Adrenal gland (tissue), 5 donors: ENCODE measurements around the gene CLDN9.

Experiments
- POLR2A ChIP-seq, 2 donors: fragments of 450-650 bp; IDR thresholded peaks; one replicate each; pipeline ENCODE4 v1.6.1; 2017; ENCODE audit warnings: antibody characterized with exemption in 2 of 2, mild to moderate bottlenecking in 2 of 2, moderate library complexity in 1 of 2
- TF ChIP-seq, protein P1 (sequence below), 6 experiments: fragments of 450-650 bp in 4 of 6; fragments of 200-600 bp in 2 of 6; sonication (generic) in 1 of 6; IDR thresholded peaks; 1 replicate in 5 of 6; 2 replicates in 1 of 6; pipeline versions ENCODE4 v1.5.1 to v1.8.0; 2016 to 2021; ENCODE audit warnings: antibody characterized with exemption in 6 of 6, mild to moderate bottlenecking in 2 of 6, moderate library complexity in 1 of 6
- donor health status: DM: no; HTN: no; CAD: no.

DNA sequence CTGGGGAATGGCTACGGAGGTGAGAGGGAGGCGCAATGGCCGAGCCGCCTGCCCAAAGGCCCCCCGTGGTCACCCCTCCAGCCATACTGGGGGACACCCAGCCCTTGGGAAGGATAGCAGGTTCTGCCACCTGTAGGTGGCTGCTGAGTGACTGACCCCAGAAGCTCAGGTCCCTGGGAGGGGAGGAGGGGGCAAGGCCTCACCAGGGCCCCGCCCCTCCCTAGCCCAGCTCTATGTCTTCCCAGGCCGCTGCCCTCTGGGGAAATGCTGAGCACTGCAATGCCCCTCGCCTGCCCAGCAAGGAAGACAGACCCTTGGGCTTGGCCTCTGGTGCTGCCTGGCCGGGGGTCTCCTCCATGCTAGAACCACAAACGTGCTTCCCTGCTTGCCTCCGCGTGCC lies 11.4 kb upstream of the CLDN9 start:
- TF ChIP-seq, protein P1, sequence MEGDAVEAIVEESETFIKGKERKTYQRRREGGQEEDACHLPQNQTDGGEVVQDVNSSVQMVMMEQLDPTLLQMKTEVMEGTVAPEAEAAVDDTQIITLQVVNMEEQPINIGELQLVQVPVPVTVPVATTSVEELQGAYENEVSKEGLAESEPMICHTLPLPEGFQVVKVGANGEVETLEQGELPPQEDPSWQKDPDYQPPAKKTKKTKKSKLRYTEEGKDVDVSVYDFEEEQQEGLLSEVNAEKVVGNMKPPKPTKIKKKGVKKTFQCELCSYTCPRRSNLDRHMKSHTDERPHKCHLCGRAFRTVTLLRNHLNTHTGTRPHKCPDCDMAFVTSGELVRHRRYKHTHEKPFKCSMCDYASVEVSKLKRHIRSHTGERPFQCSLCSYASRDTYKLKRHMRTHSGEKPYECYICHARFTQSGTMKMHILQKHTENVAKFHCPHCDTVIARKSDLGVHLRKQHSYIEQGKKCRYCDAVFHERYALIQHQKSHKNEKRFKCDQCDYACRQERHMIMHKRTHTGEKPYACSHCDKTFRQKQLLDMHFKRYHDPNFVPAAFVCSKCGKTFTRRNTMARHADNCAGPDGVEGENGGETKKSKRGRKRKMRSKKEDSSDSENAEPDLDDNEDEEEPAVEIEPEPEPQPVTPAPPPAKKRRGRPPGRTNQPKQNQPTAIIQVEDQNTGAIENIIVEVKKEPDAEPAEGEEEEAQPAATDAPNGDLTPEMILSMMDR (IDR thresholded peaks at IDR 0.05) = no peak
- TF ChIP-seq POLR2A (IDR thresholded peaks at IDR 0.05) = no peak
